ENCODE measurements around the gene PLXDC2. TPM values are rescaled to one million over a fixed set of nuclear protein-coding genes. Genes with fewer than 3 reads are reported as not detected.
"Not testable (repeated sequence)": the region's sequence is repeated elsewhere in the genome, so short reads cannot be mapped to it uniquely, and the experiment has no call there.

PLXDC2 gene
- total RNA-seq, 1 experiment from 2014 or later = 0.76 TPM

- no peak for DNase-seq (ENCODE audit: low spot score)
These were observed 158.3 kb downstream of the PLXDC2 start for GRCh38 chr10:19974554-19974953.

- no peak for DNase-seq (ENCODE audit: low spot score)
These were observed 160.9 kb downstream of the PLXDC2 start for GRCh38 chr10:19977097-19977521.

- DNase-seq (ENCODE audit: low spot score) = no peak
These were observed 163.4 kb downstream of the PLXDC2 start for GRCh38 chr10:19979628-19980027.

- no peak for DNase-seq (ENCODE audit: low spot score)
These were observed 167.8 kb downstream of the PLXDC2 start for GRCh38 chr10:19983880-19984565.

- no peak for DNase-seq (ENCODE audit: low spot score)
These were observed 169.5 kb downstream of the PLXDC2 start for GRCh38 chr10:19985745-19986144.

GRCh38 chr10:19986591-19986990 is 170.4 kb downstream of the PLXDC2 start:
- no peak for DNase-seq (ENCODE audit: low spot score)

GRCh38 chr10:19987931-19988330 is 171.7 kb downstream of the PLXDC2 start:
- DNase-seq (ENCODE audit: low spot score) = no peak

GRCh38 chr10:19993714-19994315 is 177.6 kb downstream of the PLXDC2 start:
- no peak for DNase-seq (ENCODE audit: low spot score)

- no peak for DNase-seq (ENCODE audit: low spot score)
These were observed 182.2 kb downstream of the PLXDC2 start for GRCh38 chr10:19998482-19998881.

GRCh38 chr10:19999431-19999830 is 183.2 kb downstream of the PLXDC2 start:
- no peak for DNase-seq (ENCODE audit: low spot score)

GRCh38 chr10:20002026-20002425 is 185.8 kb downstream of the PLXDC2 start:
- DNase-seq (ENCODE audit: low spot score) = not testable (repeated sequence)

- DNase-seq (ENCODE audit: low spot score) = no peak
These were observed 186.4 kb downstream of the PLXDC2 start for GRCh38 chr10:20002657-20003056.

- no peak for DNase-seq (ENCODE audit: low spot score)
These were observed 187.9 kb downstream of the PLXDC2 start for GRCh38 chr10:20004087-20004523.

GRCh38 chr10:20005638-20006037 is 189.4 kb downstream of the PLXDC2 start:
- no peak for DNase-seq (ENCODE audit: low spot score)

- DNase-seq (ENCODE audit: low spot score) = no peak
These were observed 190.1 kb downstream of the PLXDC2 start for GRCh38 chr10:20006169-20006870.

- DNase-seq (ENCODE audit: low spot score) = no peak
These were observed 191.2 kb downstream of the PLXDC2 start for GRCh38 chr10:20007426-20007825.

GRCh38 chr10:20013991-20014750 is 197.9 kb downstream of the PLXDC2 start:
- no peak for DNase-seq (ENCODE audit: low spot score)

- no peak for DNase-seq (ENCODE audit: low spot score)
These were observed 201.7 kb downstream of the PLXDC2 start for GRCh38 chr10:20017961-20018360.

- no peak for DNase-seq (ENCODE audit: low spot score)
These were observed 204.4 kb downstream of the PLXDC2 start for GRCh38 chr10:20020677-20021076.

GRCh38 chr10:20029523-20029922 is 213.3 kb downstream of the PLXDC2 start:
- DNase-seq (ENCODE audit: low spot score) = no peak

- no peak for DNase-seq (ENCODE audit: low spot score)
These were observed 217.2 kb downstream of the PLXDC2 start for GRCh38 chr10:20033476-20033875.

- DNase-seq (ENCODE audit: low spot score) = no peak
These were observed 218.5 kb downstream of the PLXDC2 start for GRCh38 chr10:20034732-20035131.
